Loucy (cell line): ENCODE measurements around the gene RAET1G.
A peak's percentile ranks its signal among the peaks of the same experiment; 100 is the strongest.

Source experiments
- H2AFZ ChIP-seq: fragments of 200-600 bp; sonication (generic); 2 replicates; pipeline ENCODE4 v1.6.0; 2016; ENCODE audit warnings: antibody characterized with exemption, mild to moderate bottlenecking, low read length, moderate library complexity
- H3F3A ChIP-seq: fragments of 200-600 bp; 2 replicates; pipeline ENCODE4 v1.6.0; 2016; ENCODE audit warnings: antibody characterized with exemption, low read depth, mild to moderate bottlenecking
- H3K27me3 ChIP-seq: fragments of 200-600 bp; sonication (generic); 2 replicates; pipeline ENCODE4 v1.6.1; 2014; ENCODE audit warnings: low read length, mild to moderate bottlenecking; ENCODE audit not compliant: insufficient read depth, poor library complexity, severe bottlenecking
- H3K36me3 ChIP-seq: fragments of 200-600 bp; sonication (generic); 2 replicates; pipeline ENCODE4 v1.6.1; 2016; ENCODE audit warnings: low read length; ENCODE audit not compliant: insufficient read depth
- H3K4me1 ChIP-seq: fragments of 200-600 bp; sonication (generic); 2 replicates; pipeline ENCODE4 v1.5.1; 2014; ENCODE audit warnings: low read length, mild to moderate bottlenecking; ENCODE audit not compliant: insufficient read depth, poor library complexity, severe bottlenecking
- H3K4me2 ChIP-seq: fragments of 200-600 bp; sonication (generic); 2 replicates; pipeline ENCODE4 v1.6.0; 2014; ENCODE audit warnings: antibody characterized with exemption, low read length, low read depth, mild to moderate bottlenecking; ENCODE audit not compliant: poor library complexity, severe bottlenecking
- H3K4me3 ChIP-seq: fragments of 200-600 bp; sonication (generic); 2 replicates; pipeline ENCODE4 v1.5.1; 2014; ENCODE audit warnings: low read length, mild to moderate bottlenecking, mixed read lengths; ENCODE audit not compliant: poor library complexity, severe bottlenecking
- H3K79me2 ChIP-seq: fragments of 200-600 bp; sonication (generic); 2 replicates; pipeline ENCODE4 v1.6.1; 2014; ENCODE audit warnings: low read length; ENCODE audit not compliant: insufficient read depth
- H3K9ac ChIP-seq: fragments of 200-600 bp; sonication (generic); 2 replicates; pipeline ENCODE4 v1.6.0; 2014; ENCODE audit warnings: mild to moderate bottlenecking, low read depth, low read length, moderate library complexity; ENCODE audit not compliant: poor library complexity, severe bottlenecking
- H3K9me2 ChIP-seq: fragments of 200-600 bp; sonication (generic); replicated peaks from 2 replicates; pipeline ENCODE4 v1.6.1; 2016; ENCODE audit warnings: low read depth, low read length, mixed read lengths
- H3K9me3 ChIP-seq: fragments of 200-600 bp; sonication (generic); 2 replicates; pipeline ENCODE4 v1.6.1; 2014; ENCODE audit warnings: mild to moderate bottlenecking, antibody characterized with exemption, low read length, low read depth; ENCODE audit not compliant: insufficient read depth
- H4K20me1 ChIP-seq: fragments of 200-600 bp; sonication (generic); 2 replicates; pipeline ENCODE4 v1.6.0; 2014; ENCODE audit warnings: antibody characterized with exemption, low read length, mild to moderate bottlenecking; ENCODE audit not compliant: insufficient read depth, poor library complexity, severe bottlenecking
- CTCF ChIP-seq: fragments of 200-600 bp; sonication (generic); conservative IDR thresholded peaks from 2 replicates; pipeline ENCODE4 v1.5.1; 2014; ENCODE audit warnings: mild to moderate bottlenecking, antibody characterized with exemption, low read length
- EZH2phosphoT487 ChIP-seq: fragments of 200-600 bp; IDR thresholded peaks from 2 replicates; pipeline ENCODE4 v1.6.1; 2018; ENCODE audit warnings: antibody characterized with exemption, mild to moderate bottlenecking, moderate library complexity, borderline replicate concordance

RAET1G gene

GRCh38 chr6:149890629-149891045 is 32.3 kb downstream of the RAET1G start:
- Histone ChIP-seq H3K4me2 (peak overlapping the region; percentile 8), H2AFZ (no peak overlapping the region), H3K4me3 (no peak overlapping the region), H3K9me2 (no peaks in the 10 kb centered on the region), H3K27me3 (no peaks in the 10 kb centered on the region), H3K4me1 (peaks cover 42% of the 10 kb centered on the region), H3F3A (no peaks in the 10 kb centered on the region), H3K9me3 (no peaks in the 10 kb centered on the region), H4K20me1 (no peaks in the 10 kb centered on the region), H3K79me2 (no peaks in the 10 kb centered on the region), H3K9ac (peak overlapping the region; percentile 0), H3K36me3 (no peaks in the 10 kb centered on the region)
- TF ChIP-seq EZH2phosphoT487, result no peak
- no peak for TF ChIP-seq CTCF

- Histone ChIP-seq H3K4me1 (peaks cover 30% of the 10 kb centered on the region), H3K9me2 (no peaks in the 10 kb centered on the region), H2AFZ (no peak overlapping the region), H3K36me3 (no peaks in the 10 kb centered on the region), H3K79me2 (no peaks in the 10 kb centered on the region), H3K27me3 (no peaks in the 10 kb centered on the region), H3F3A (no peaks in the 10 kb centered on the region), H4K20me1 (no peaks in the 10 kb centered on the region), H3K9me3 (no peaks in the 10 kb centered on the region), H3K9ac (no peak overlapping the region), H3K4me3 (no peak overlapping the region), H3K4me2 (no peak overlapping the region)
- no peak for TF ChIP-seq EZH2phosphoT487
- TF ChIP-seq CTCF, result no peak
These were observed 33.6 kb downstream of the RAET1G start for GRCh38 chr6:149889326-149889725.

GRCh38 chr6:149888659-149889058 is 34.3 kb downstream of the RAET1G start:
- Histone ChIP-seq H3F3A (no peaks in the 10 kb centered on the region), H2AFZ (no peak overlapping the region), H3K9me3 (no peaks in the 10 kb centered on the region), H3K36me3 (no peaks in the 10 kb centered on the region), H4K20me1 (no peaks in the 10 kb centered on the region), H3K4me2 (no peak overlapping the region), H3K4me1 (peaks cover 30% of the 10 kb centered on the region), H3K9ac (no peak overlapping the region), H3K9me2 (no peaks in the 10 kb centered on the region), H3K27me3 (no peaks in the 10 kb centered on the region), H3K79me2 (no peaks in the 10 kb centered on the region), H3K4me3 (no peak overlapping the region)
- TF ChIP-seq CTCF, result no peak
- no peak for TF ChIP-seq EZH2phosphoT487
